Vagina (tissue), 2 donors: Measurements from ENCODE around the gene PSD2. TPM values are rescaled to one million over a fixed set of nuclear protein-coding genes. Genes with fewer than 3 reads are reported as not detected.

Experiments used
- DNase-seq, 2 donors: peaks; one replicate each; pipeline ENCODE4 v3.0.0-alpha.2; 2017; ENCODE audit errors: extremely low spot score in 2 of 2
- H3K27ac ChIP-seq: fragments of 200-600 bp; sonication (generic); one replicate; pipeline ENCODE4 v1.5.1; 2019
- H3K27me3 ChIP-seq: fragments of 200-600 bp; sonication (generic); one replicate; pipeline ENCODE4 v1.5.1; 2019
- H3K36me3 ChIP-seq, 2 donors: fragments of 200-600 bp; sonication (generic); one replicate each; pipeline ENCODE4 v1.5.1; 2017 to 2019
- H3K4me1 ChIP-seq: fragments of 200-600 bp; sonication (generic); one replicate; pipeline ENCODE4 v1.5.1; 2019
- H3K4me3 ChIP-seq, 2 donors: fragments of 200-600 bp; sonication (generic); 1 replicate in 1 of 2; 2 replicates in 1 of 2; pipeline ENCODE4 v1.5.1; 2016 to 2019
- H3K9me3 ChIP-seq: fragments of 200-600 bp; sonication (generic); one replicate; pipeline ENCODE4 v1.5.1; 2019
- POLR2A ChIP-seq, 2 donors: fragments of 450-650 bp; IDR thresholded peaks; one replicate each; pipeline ENCODE4 v1.6.1; 2017; ENCODE audit warnings: antibody characterized with exemption in 2 of 2, mild to moderate bottlenecking in 2 of 2, moderate library complexity in 2 of 2
- POLR2AphosphoS5 ChIP-seq, 2 donors: sonication (generic); formaldehyde crosslinking; IDR thresholded peaks; one replicate each; pipeline ENCODE4 v1.9.0; 2017; ENCODE audit warnings: antibody characterized with exemption in 2 of 2, mild to moderate bottlenecking in 2 of 2, low read depth in 1 of 2; ENCODE audit not compliant: insufficient read depth in 1 of 2
- intact Hi-C: fragments of 100-400 bp; cut with DNase I; formaldehyde crosslinking; loops from one replicate; pipeline ENCODE4 v1.15.1; 2023
- total RNA-seq: library from RNA; depleted of rRNA; stranded (reverse); fragments of >200 nt; gene quantifications from one replicate; pipeline ENCODE4 v1.2.3, GENCODE V29; 2016
- TF ChIP-seq, protein P1 (sequence below), 3 experiments: fragments of 450-650 bp in 2 of 3; fragments of 200-600 bp in 1 of 3; sonication (generic) in 1 of 3; IDR thresholded peaks; one replicate each; pipeline ENCODE4 v1.5.1; 2017 to 2019; ENCODE audit warnings: antibody characterized with exemption in 3 of 3, mild to moderate bottlenecking in 2 of 3, moderate library complexity in 2 of 3

PSD2 gene
- total RNA-seq, 1 donor from 2014 or later: 0.25 TPM

DNA sequence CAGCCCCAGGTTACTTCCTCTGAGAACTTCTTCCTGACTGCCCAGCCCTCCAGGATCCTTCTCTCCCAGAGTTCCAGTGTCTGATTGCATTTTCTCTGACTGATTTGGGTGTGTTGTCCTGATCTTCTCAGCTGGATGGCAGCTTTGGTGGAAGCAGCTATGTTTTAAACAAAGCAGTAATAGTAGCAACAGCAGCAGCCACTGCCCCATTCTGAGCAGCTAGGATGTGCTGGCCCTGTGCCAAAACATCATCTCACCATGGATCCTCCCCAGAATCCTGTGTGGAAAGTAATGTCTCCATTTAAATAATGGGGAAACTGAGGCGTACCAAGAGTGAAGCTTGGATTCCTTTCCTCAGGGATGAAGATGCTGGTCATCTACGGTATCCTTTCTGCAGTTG is 46.4 kb upstream of the PSD2 start:
- no peak for TF ChIP-seq POLR2AphosphoS5 (IDR thresholded peaks at IDR 0.05; ENCODE audit: insufficient read depth in 1 of 2, low read depth in 1 of 2)
- no peak for TF ChIP-seq POLR2A (IDR thresholded peaks at IDR 0.05)
- TF ChIP-seq, protein P1, sequence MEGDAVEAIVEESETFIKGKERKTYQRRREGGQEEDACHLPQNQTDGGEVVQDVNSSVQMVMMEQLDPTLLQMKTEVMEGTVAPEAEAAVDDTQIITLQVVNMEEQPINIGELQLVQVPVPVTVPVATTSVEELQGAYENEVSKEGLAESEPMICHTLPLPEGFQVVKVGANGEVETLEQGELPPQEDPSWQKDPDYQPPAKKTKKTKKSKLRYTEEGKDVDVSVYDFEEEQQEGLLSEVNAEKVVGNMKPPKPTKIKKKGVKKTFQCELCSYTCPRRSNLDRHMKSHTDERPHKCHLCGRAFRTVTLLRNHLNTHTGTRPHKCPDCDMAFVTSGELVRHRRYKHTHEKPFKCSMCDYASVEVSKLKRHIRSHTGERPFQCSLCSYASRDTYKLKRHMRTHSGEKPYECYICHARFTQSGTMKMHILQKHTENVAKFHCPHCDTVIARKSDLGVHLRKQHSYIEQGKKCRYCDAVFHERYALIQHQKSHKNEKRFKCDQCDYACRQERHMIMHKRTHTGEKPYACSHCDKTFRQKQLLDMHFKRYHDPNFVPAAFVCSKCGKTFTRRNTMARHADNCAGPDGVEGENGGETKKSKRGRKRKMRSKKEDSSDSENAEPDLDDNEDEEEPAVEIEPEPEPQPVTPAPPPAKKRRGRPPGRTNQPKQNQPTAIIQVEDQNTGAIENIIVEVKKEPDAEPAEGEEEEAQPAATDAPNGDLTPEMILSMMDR (IDR thresholded peaks at IDR 0.05): no peak
- H3K9me3 ChIP-seq: no peaks in the 10 kb centered on the region
- no peaks in the 10 kb centered on the region for H3K36me3 ChIP-seq
- intact Hi-C loops: loop anchor here (5.0 kb wide), 1 partner anchor 52 kb away; no protein-coding TSS in a partner anchor
- no peak overlapping the region for H3K4me3 ChIP-seq
- peaks cover 40% of the 10 kb centered on the region for H3K4me1 ChIP-seq
- H3K27me3 ChIP-seq: peaks cover 4% of the 10 kb centered on the region
- H3K27ac ChIP-seq: no peak overlapping the region
- no peak for DNase-seq

GRCh38 chr5:139751236-139751635 is 44.4 kb upstream of the PSD2 start:
- intact Hi-C loops: no loop called here
- peaks cover 13% of the 10 kb centered on the region for H3K27me3 ChIP-seq
- no peak overlapping the region for H3K27ac ChIP-seq
- DNase-seq: no peak
- H3K4me3 ChIP-seq: no peak overlapping the region
- no peak for TF ChIP-seq POLR2A (IDR thresholded peaks at IDR 0.05)
- TF ChIP-seq POLR2AphosphoS5 (IDR thresholded peaks at IDR 0.05; ENCODE audit: insufficient read depth in 1 of 2, low read depth in 1 of 2): no peak
- H3K4me1 ChIP-seq: peaks cover 29% of the 10 kb centered on the region
- no peaks in the 10 kb centered on the region for H3K9me3 ChIP-seq
- H3K36me3 ChIP-seq: no peaks in the 10 kb centered on the region

- Histone ChIP-seq H3K4me3 (no peak overlapping the region), H3K27ac (no peak overlapping the region), H3K27me3 (peaks cover 16% of the 10 kb centered on the region), H3K36me3 (no peaks in the 10 kb centered on the region), H3K4me1 (peaks cover 15% of the 10 kb centered on the region), H3K9me3 (no peaks in the 10 kb centered on the region)
- DNase-seq: no peak
- TF ChIP-seq POLR2AphosphoS5 (IDR thresholded peaks at IDR 0.05; ENCODE audit: insufficient read depth in 1 of 2, low read depth in 1 of 2): no peak
- TF ChIP-seq, protein P1 (IDR thresholded peaks at IDR 0.05): no peak
- TF ChIP-seq POLR2A (IDR thresholded peaks at IDR 0.05): no peak
- intact Hi-C loops: no loop called here
These were observed 42.8 kb upstream of the PSD2 start for GRCh38 chr5:139752506-139753473.

GRCh38 chr5:139755892-139756671 is 39.5 kb upstream of the PSD2 start:
- Histone ChIP-seq H3K9me3 (no peaks in the 10 kb centered on the region), H3K27ac (no peak overlapping the region), H3K4me3 (no peak overlapping the region), H3K36me3 (no peaks in the 10 kb centered on the region), H3K4me1 (peaks cover 6% of the 10 kb centered on the region), H3K27me3 (peaks cover 12% of the 10 kb centered on the region)
- no peak for DNase-seq
- no peak for TF ChIP-seq POLR2AphosphoS5 (IDR thresholded peaks at IDR 0.05; ENCODE audit: insufficient read depth in 1 of 2, low read depth in 1 of 2)
- TF ChIP-seq, protein P1 (IDR thresholded peaks at IDR 0.05): no peak
- no peak for TF ChIP-seq POLR2A (IDR thresholded peaks at IDR 0.05)
- intact Hi-C loops: no loop called here

GRCh38 chr5:139756971-139757370 is 38.6 kb upstream of the PSD2 start:
- Histone ChIP-seq H3K9me3 (no peaks in the 10 kb centered on the region), H3K4me1 (peaks cover 6% of the 10 kb centered on the region), H3K27me3 (peaks cover 12% of the 10 kb centered on the region), H3K4me3 (no peak overlapping the region), H3K36me3 (no peaks in the 10 kb centered on the region), H3K27ac (no peak overlapping the region)
- TF ChIP-seq POLR2A (IDR thresholded peaks at IDR 0.05) (no peak), POLR2AphosphoS5 (IDR thresholded peaks at IDR 0.05; ENCODE audit: insufficient read depth in 1 of 2, low read depth in 1 of 2) (no peak)
- TF ChIP-seq, protein P1 (IDR thresholded peaks at IDR 0.05): no peak
- intact Hi-C loops: no loop called here
- DNase-seq: no peak
